HUES6 (cell line): Measurements from ENCODE around the gene CROT.

Source experiments
- H3K27ac ChIP-seq: 2 replicates; pipeline ENCODE4 v1.7.0; 2013; ENCODE audit warnings: low read depth, mild to moderate bottlenecking, low read length, inconsistent platforms
- H3K27me3 ChIP-seq: 2 replicates; pipeline ENCODE4 v1.6.1; 2013; ENCODE audit warnings: low read length; ENCODE audit not compliant: control insufficient read depth, insufficient read depth
- H3K36me3 ChIP-seq: 2 replicates; pipeline ENCODE4 v1.6.1; 2013; ENCODE audit warnings: low read length; ENCODE audit not compliant: control insufficient read depth, insufficient read depth
- H3K4me1 ChIP-seq: 2 replicates; pipeline ENCODE4 v1.6.1; 2013; ENCODE audit warnings: low read length; ENCODE audit not compliant: control insufficient read depth, insufficient read depth
- H3K4me3 ChIP-seq: 2 replicates; pipeline ENCODE4 v1.5.1; 2013; ENCODE audit warnings: low read depth, low read length
- H3K9ac ChIP-seq: one replicate; pipeline ENCODE4 v1.6.1; 2013; ENCODE audit warnings: mild to moderate bottlenecking, low read length
- H3K9me3 ChIP-seq: 2 replicates; pipeline ENCODE4 v1.6.1; 2013; ENCODE audit warnings: low read depth, low read length; ENCODE audit not compliant: control insufficient read depth, insufficient read depth

The CROT gene

DNA sequence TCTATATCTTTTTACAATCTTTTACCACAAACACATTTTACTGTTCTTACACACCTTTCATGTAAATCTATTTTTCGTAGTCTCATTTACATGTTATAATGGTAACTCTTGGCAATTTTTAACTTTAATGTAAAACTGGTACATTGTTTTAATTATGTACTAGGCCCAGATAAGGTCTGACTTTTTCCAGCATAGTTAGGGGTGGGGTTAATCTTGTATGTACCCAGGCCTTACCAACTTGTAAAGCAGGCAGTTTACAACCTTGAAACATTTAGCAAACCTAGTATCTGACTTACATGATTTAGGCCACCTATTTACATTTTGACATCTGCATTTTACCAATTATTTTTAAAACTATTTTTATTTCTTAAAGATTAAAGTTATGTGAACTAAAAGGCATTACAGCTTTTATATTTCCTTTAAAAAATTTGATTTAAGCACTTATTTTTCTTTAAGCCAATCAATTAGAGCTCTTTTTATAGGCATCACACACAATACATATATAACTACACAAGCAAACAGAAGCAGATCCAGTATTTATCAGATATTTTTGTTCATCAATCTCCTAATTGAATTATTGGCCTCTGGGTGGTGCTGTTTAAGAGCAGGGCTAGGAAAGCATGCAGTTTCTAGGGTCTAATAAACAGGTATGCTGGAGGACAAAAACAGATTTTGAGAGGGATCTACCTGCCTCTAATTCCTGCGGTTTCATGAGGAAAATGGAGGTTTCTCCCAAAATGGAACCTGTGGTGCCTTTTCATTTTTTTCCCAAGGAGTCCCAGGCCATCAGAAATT is 19.7 kb upstream of the CROT start:
- H3K4me3 ChIP-seq: no peak overlapping the region
- H3K4me1 ChIP-seq: no peaks in the 10 kb centered on the region
- no peaks in the 10 kb centered on the region for H3K27me3 ChIP-seq
- peaks cover 4% of the 10 kb centered on the region; the same call in 1 of the 2 replicates for H3K36me3 ChIP-seq
- H3K9ac ChIP-seq: no peak overlapping the region
- H3K9me3 ChIP-seq: peaks cover 66% of the 10 kb centered on the region
- no peak overlapping the region for H3K27ac ChIP-seq

DNA sequence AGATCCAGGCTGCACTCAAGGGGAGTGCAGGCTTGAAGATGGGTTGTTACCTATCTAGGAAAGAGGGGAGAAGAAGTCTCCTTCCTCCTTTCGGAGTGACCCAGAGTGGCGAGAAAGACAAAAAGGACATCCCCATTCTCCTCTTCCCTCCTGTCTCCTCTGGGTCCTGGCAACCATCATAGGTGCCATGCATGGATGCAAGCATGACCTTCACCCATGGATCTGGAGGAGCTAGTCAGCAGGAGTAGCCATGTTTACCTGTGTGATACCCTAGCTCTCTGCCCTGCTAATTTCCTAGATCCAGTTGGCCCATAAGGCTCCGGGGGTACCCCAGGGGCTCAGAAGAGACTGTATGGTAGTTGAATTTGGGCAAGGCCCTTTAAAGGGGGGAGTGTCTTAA is 17.2 kb upstream of the CROT start:
- Histone ChIP-seq H3K9me3 (peaks cover 63% of the 10 kb centered on the region), H3K36me3 (peaks cover 4% of the 10 kb centered on the region; the same call in 1 of the 2 replicates), H3K4me1 (no peaks in the 10 kb centered on the region), H3K4me3 (no peak overlapping the region), H3K27me3 (no peaks in the 10 kb centered on the region), H3K27ac (no peak overlapping the region), H3K9ac (no peak overlapping the region)

DNA sequence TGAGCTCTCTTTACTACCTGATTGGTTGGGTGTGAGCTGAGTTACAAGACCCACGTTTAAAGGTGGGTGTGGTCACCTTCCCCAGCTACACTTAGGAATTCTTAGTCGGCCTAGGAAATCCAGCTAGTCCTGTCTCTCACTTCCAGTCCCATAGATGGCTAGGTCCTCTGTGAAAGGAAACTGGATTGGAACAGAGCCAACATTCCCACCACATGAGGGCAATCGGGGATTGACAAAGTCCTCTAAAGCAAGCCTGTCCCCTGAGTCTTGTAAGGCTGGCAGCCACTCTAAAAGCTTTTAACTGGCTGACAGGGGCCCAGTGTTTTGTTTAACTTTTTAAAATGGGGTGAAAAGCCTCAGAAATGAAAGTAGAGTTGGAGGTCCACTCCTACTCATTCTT is 15.1 kb upstream of the CROT start:
- H3K27ac ChIP-seq: no peak overlapping the region
- H3K4me3 ChIP-seq: no peak overlapping the region
- H3K9me3 ChIP-seq: peaks cover 62% of the 10 kb centered on the region
- no peaks in the 10 kb centered on the region for H3K27me3 ChIP-seq
- peaks cover 8% of the 10 kb centered on the region; the same call in 1 of the 2 replicates for H3K36me3 ChIP-seq
- no peak overlapping the region for H3K9ac ChIP-seq
- H3K4me1 ChIP-seq: no peaks in the 10 kb centered on the region

DNA sequence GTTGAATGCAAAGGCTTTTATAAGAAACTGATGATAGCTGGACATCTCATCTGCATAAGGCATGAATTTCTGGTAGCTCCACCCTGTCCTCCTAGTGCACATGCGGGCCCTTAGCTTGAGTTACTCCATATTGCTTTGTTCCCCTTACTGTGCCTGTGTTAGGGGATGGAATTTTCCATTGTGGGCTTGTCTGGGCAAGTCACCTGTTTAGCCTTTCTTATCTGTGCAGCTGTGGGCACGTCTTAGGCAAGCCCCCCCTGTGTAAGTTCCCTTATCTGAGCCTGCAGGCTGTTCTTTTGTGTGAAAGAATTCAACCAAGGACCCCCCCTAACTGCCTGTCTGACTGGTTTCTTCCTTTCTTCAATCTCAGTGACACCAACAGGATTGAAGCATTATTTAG is 14.5 kb upstream of the CROT start:
- H3K4me1 ChIP-seq: no peaks in the 10 kb centered on the region
- no peak overlapping the region for H3K27ac ChIP-seq
- H3K9me3 ChIP-seq: peaks cover 59% of the 10 kb centered on the region
- H3K4me3 ChIP-seq: no peak overlapping the region
- no peak overlapping the region for H3K9ac ChIP-seq
- no peaks in the 10 kb centered on the region for H3K27me3 ChIP-seq
- peaks cover 8% of the 10 kb centered on the region; the same call in 1 of the 2 replicates for H3K36me3 ChIP-seq

DNA sequence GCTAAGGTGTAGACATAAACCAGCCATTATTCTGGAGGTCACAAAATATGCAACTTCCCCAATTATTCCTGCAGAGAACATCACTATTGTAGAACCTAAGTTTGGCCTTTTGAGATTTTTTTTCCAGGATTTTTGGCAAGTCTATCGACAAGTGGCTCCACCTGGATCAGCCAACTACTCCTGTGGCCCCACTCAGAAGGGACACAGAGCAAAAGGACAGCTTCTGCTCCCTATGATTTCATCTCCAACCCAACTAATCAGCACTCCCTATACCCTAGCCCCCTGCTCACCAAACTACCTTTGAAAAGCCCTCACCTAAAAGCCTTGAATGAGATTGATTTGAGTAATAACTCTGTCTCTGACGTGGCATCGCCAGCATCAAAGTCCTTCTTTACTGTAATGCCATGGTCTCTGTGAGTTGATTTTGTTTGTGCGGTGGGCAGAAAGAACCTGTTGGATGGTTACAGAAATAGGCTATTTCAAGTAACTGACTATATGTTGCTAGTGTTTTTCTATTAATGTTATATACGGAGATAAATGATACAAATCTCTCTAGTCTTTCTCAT is 13.7 kb upstream of the CROT start:
- H3K4me3 ChIP-seq: no peak overlapping the region
- no peak overlapping the region for H3K9ac ChIP-seq
- no peaks in the 10 kb centered on the region for H3K27me3 ChIP-seq
- H3K9me3 ChIP-seq: peaks cover 54% of the 10 kb centered on the region
- no peaks in the 10 kb centered on the region for H3K4me1 ChIP-seq
- H3K27ac ChIP-seq: no peak overlapping the region
- H3K36me3 ChIP-seq: peaks cover 8% of the 10 kb centered on the region; the same call in 1 of the 2 replicates

DNA sequence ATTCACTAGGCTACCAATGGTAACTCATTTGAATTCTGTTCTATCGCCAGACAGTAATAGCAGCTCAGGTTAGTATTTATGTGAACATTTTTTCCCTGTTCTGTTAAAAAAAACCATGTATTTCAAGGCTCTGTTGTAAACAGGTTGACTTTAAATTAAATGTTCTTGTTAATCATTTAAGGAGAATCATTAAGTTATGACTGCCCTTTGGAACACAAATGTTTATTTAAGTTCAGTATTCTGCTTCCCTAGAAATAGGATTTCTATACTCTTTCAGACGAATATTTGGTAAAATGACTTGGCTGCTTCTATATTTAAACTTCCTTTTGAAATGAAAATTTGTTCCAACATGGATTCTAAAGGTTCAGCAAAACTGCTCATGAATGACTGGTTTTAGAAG is 13.1 kb upstream of the CROT start:
- Histone ChIP-seq H3K27ac (no peak overlapping the region), H3K4me3 (no peak overlapping the region), H3K27me3 (no peaks in the 10 kb centered on the region), H3K36me3 (peaks cover 8% of the 10 kb centered on the region; the same call in 1 of the 2 replicates), H3K9ac (no peak overlapping the region), H3K9me3 (peaks cover 48% of the 10 kb centered on the region), H3K4me1 (no peaks in the 10 kb centered on the region)

DNA sequence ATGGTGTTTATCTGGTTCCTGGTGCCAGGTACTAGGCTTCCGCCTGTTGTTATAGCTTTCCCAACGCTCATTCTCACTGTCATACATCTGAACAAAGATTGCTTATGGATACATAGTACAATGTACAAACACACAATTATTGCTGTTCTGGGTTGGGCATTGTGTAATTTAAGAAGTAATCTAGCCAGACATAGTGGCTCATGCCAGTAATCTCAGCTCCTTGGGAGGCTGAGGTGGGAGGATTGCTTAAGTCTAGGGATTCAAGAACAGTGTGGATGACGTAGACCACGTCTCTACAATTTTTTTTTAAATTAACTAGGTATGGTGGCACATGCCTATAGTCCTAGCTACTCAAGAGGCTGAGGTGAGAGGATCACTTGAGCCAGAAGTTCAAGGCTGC is 9.3 kb upstream of the CROT start:
- Histone ChIP-seq H3K9ac (no peak overlapping the region), H3K27me3 (no peaks in the 10 kb centered on the region), H3K36me3 (peaks cover 7% of the 10 kb centered on the region), H3K4me3 (no peak overlapping the region), H3K4me1 (no peaks in the 10 kb centered on the region), H3K27ac (no peak overlapping the region), H3K9me3 (peaks cover 11% of the 10 kb centered on the region)

DNA sequence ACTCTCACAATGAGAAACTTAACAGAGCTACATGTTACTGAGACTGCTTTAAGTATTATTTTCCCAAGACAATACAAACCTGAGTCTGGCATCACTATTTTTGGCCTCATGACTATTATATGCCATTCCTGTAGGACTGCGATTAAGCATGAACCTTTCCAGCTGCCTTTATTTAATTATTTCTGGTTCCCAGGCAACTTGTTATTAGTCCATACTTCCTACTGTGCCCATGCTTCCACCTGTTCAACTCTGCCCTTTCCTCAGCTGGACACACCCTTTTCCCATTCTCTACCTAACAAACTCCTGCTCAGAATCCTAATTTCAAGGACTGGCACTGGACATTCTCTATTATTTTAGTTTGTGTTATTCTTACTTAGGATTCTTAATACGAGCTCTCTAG is 8.1 kb upstream of the CROT start:
- no peaks in the 10 kb centered on the region for H3K27me3 ChIP-seq
- H3K4me1 ChIP-seq: 0 out of 2 replicates have a peak, but pooled peaks cover under 1% of the 10 kb centered on the region
- H3K9ac ChIP-seq: no peak overlapping the region
- peaks cover 11% of the 10 kb centered on the region for H3K9me3 ChIP-seq
- H3K36me3 ChIP-seq: peaks cover 10% of the 10 kb centered on the region
- H3K4me3 ChIP-seq: no peak overlapping the region
- H3K27ac ChIP-seq: no peak overlapping the region

DNA sequence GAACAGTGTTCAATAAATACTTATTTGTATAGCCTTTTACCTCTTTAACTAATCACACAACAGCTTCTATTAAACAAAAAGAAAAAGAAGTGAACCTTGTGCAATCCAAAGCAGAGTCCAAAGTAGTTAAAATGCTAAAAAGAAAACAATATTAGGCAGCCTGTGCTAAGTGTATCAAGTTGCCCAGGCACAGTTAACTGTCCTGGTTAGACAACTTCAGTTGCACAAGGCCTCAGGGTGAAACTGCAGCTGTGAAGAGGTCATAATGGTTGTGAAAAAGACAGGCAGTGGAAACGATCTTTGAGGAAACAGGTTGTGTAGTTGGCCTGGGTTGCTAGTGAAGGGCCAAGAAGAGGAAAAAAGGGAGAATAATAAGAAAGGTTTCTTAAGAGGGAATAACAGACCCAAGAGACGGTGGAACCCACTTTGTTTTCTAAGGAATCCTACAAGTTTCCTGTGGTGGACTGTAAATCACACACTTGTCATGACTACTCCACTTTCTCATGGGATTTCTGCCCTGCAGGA is 6.0 kb upstream of the CROT start:
- Histone ChIP-seq H3K27ac (no peak overlapping the region), H3K9me3 (peaks cover under 1% of the 10 kb centered on the region; the same call in 1 of the 2 replicates)

DNA sequence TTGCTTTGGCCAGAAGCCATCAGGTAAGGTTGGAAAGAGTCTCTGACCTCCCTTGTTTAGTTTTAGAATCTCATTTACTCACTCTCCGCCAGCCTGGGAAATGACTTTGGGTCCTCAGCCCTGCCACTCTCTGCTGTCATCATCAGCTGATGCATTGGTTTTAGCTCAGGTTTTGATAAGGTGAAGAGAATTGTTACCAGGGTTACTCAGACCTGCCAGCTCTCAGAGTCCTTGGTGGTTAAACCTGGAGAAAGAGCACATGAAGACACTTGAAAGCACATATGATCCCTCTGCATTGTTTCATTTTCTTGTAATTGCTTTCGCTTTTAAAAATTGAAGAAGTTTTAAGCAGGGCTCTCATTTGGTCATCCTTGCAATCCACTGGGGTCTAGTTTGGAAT is 4.0 kb upstream of the CROT start:
- no peaks in the 10 kb centered on the region for H3K9me3 ChIP-seq
- 0 out of 2 replicates have a peak, but pooled peaks cover 20% of the 10 kb centered on the region for H3K4me1 ChIP-seq
- H3K4me3 ChIP-seq: no peak overlapping the region
- H3K27ac ChIP-seq: no peak overlapping the region
- H3K36me3 ChIP-seq: peaks cover 6% of the 10 kb centered on the region
- H3K27me3 ChIP-seq: no peaks in the 10 kb centered on the region
- H3K9ac ChIP-seq: no peak overlapping the region

More for the DNA sequence above, 6.0 kb upstream of the CROT start:
- peaks cover 6% of the 10 kb centered on the region for H3K36me3 ChIP-seq
- no peaks in the 10 kb centered on the region for H3K27me3 ChIP-seq
- H3K4me3 ChIP-seq: no peak overlapping the region
- 0 out of 2 replicates have a peak, but pooled peaks cover 12% of the 10 kb centered on the region for H3K4me1 ChIP-seq
- no peak overlapping the region for H3K9ac ChIP-seq

DNA sequence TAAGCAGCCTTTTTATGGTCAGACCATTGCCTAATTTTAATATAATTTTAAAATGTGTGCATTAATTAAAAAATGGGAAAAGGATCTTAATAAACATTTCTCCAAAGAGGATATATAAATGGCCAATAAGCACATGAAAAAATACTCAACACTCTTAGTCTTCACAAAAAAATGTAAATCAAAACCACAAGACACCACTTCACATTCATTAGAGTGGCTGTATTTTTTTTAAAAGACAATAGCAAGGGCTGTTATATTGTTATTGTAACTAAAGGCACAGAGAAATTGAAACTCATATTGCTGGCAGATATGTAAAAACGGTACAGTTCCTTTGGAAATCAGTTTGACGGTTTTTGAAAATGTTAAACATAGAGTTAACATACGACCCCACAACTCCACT is 3.2 kb upstream of the CROT start:
- Histone ChIP-seq H3K9ac (no peak overlapping the region), H3K4me3 (no peak overlapping the region), H3K4me1 (0 out of 2 replicates have a peak, but pooled peaks cover 20% of the 10 kb centered on the region), H3K9me3 (no peaks in the 10 kb centered on the region), H3K36me3 (peaks cover 6% of the 10 kb centered on the region), H3K27me3 (no peaks in the 10 kb centered on the region), H3K27ac (no peak overlapping the region)
